ENCODE data around the gene SOWAHA.

Gene SOWAHA

GRCh38 chr5:132830436-132831094, 17.5 kb downstream of the SOWAHA start, which contains the start of gene SHROOM1:
Gene SHROOM1 (minus strand): TSS chr5:132830647. CDS start chr5:132826140, 4,507 bp downstream.
- DNase-seq (ENCODE audit: low read depth): no peak
- H3K4me3 ChIP-seq (ENCODE audit: low read depth, low read length): peak within 1 kb of the TSS; percentile 71
- no peak for TF ChIP-seq CTCF (IDR thresholded peaks at IDR 0.05; ENCODE audit: low read depth, low read length, missing control alignments)

- DNase-seq (ENCODE audit: low read depth): no peak
- peak overlapping the region; percentile 71 for H3K4me3 ChIP-seq (ENCODE audit: low read depth, low read length)
- no peak for TF ChIP-seq CTCF (IDR thresholded peaks at IDR 0.05; ENCODE audit: low read depth, low read length, missing control alignments)
These were observed 18.2 kb downstream of the SOWAHA start for GRCh38 chr5:132831095-132831860.

DNA sequence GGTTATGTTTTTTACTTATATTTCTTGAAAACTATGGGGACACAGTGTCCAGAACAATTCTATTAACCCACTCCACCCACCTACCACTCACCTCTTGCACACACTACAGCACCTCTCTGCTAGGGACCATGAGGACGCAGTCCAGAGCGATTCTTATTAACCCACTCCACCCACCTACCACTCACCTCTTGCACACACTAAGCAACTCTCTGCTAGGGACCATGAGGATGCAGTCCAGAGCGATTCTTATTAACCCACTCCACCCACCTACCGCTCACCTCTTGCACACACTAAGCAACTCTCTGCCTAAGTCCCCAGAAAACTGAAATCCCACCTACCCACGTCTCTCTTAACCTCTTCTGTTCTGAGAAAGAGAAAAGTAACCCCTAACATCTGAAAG, 19.5 kb downstream of the SOWAHA start:
- TF ChIP-seq CTCF (IDR thresholded peaks at IDR 0.05; ENCODE audit: low read depth, low read length, missing control alignments): no peak
- peak; percentile 22 for DNase-seq (ENCODE audit: low read depth)
- H3K4me3 ChIP-seq (ENCODE audit: low read depth, low read length): no peak overlapping the region

DNA sequence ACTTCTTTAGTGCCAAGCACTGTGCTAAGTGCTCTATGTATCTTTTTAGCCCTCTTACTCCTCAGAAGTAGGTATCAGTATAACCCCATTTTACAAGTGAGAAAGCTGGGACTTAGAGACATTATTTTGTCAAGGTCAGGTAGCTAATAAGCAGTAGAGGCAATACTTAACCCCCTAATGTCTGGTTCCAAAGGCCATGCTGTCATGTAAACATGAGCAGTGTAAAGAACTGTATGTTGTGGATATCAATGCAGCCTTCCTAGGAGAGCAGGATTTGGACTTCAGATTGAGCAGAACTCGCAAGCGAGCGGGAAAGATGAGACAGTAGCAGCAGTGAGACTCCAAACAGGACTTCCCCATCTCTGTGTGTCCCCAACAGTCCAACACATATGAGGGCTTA, 21.0 kb downstream of the SOWAHA start:
- H3K4me3 ChIP-seq (ENCODE audit: low read depth, low read length): no peak overlapping the region
- DNase-seq (ENCODE audit: low read depth): no peak
- no peak for TF ChIP-seq CTCF (IDR thresholded peaks at IDR 0.05; ENCODE audit: low read depth, low read length, missing control alignments)

GRCh38 chr5:132836852-132837251, 23.8 kb downstream of the SOWAHA start:
- no peak for DNase-seq (ENCODE audit: low read depth)
- no peak overlapping the region for H3K4me3 ChIP-seq (ENCODE audit: low read depth, low read length)
- TF ChIP-seq CTCF (IDR thresholded peaks at IDR 0.05; ENCODE audit: low read depth, low read length, missing control alignments): no peak

GRCh38 chr5:132837868-132838267, 24.8 kb downstream of the SOWAHA start:
- no peak for DNase-seq (ENCODE audit: low read depth)
- TF ChIP-seq CTCF (IDR thresholded peaks at IDR 0.05; ENCODE audit: low read depth, low read length, missing control alignments): no peak
- H3K4me3 ChIP-seq (ENCODE audit: low read depth, low read length): no peak overlapping the region
